Measurements from ENCODE around the gene CAPN13.
A peak's percentile ranks its signal among the peaks of the same experiment; 100 is the strongest.

Gene CAPN13

DNA sequence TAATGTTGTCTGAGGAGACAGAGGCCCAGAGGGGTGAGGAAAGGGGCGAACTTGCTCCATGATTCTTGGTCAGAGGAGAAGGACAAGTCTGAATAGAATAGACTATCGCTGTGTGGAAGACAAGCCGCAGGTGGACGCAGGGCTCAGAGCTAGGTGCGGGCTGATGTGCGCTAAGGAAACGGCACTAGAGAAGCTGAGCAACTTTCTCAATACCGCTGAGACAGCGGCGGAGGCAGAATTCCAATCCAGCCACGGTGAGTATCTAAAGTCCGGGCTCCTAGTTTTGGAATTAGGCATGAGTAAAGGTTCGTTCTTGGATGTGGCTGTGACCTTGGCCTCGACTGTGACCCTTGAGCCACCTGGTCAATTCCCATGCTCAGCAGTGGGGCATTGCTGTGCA, 47.8 kb downstream of the CAPN13 start:
- peaks cover 2% of the 10 kb centered on the region for H3K9me3 ChIP-seq (ENCODE audit: severe bottlenecking)
- TF ChIP-seq, protein P1, sequence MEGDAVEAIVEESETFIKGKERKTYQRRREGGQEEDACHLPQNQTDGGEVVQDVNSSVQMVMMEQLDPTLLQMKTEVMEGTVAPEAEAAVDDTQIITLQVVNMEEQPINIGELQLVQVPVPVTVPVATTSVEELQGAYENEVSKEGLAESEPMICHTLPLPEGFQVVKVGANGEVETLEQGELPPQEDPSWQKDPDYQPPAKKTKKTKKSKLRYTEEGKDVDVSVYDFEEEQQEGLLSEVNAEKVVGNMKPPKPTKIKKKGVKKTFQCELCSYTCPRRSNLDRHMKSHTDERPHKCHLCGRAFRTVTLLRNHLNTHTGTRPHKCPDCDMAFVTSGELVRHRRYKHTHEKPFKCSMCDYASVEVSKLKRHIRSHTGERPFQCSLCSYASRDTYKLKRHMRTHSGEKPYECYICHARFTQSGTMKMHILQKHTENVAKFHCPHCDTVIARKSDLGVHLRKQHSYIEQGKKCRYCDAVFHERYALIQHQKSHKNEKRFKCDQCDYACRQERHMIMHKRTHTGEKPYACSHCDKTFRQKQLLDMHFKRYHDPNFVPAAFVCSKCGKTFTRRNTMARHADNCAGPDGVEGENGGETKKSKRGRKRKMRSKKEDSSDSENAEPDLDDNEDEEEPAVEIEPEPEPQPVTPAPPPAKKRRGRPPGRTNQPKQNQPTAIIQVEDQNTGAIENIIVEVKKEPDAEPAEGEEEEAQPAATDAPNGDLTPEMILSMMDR (IDR thresholded peaks at IDR 0.05; ENCODE audit: poor library complexity, severe bottlenecking): no peak
- H3K4me1 ChIP-seq (ENCODE audit: insufficient read depth, poor library complexity, severe bottlenecking): peaks cover 7% of the 10 kb centered on the region
- DNase-seq (ENCODE audit: low spot score) (no peak), ATAC-seq (ENCODE audit: low read depth) (no peak)
- H3K27me3 ChIP-seq (ENCODE audit: insufficient read depth, poor library complexity, severe bottlenecking): no peaks in the 10 kb centered on the region
- no peak overlapping the region for H3K4me3 ChIP-seq (ENCODE audit: severe bottlenecking)
- H3K36me3 ChIP-seq (ENCODE audit: low read depth): no peaks in the 10 kb centered on the region
- no peak overlapping the region for H3K27ac ChIP-seq (ENCODE audit: poor library complexity, severe bottlenecking)

DNA sequence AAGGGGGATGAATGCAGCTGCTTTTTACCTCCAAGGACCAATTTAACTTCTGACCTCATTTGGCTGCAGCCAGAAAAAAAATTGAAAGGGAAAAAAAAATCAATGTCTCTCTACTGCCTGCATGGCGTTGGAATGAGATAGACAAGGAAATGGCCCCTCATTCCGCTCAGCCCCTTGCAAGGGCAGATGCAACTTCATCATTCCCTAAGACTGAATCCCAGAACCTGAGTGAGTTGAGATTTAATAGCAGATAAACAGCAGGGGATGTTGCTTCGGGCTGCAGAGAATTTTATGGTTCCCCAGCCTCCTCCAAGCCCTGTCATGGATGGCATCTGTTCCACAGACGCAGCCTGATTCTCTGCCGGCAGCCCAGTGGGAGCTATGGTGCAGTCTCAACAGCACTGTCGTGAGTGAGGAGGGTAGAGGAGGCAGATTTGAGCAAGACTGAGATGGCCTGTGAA, 49.0 kb downstream of the CAPN13 start:
- H3K27me3 ChIP-seq (ENCODE audit: insufficient read depth, poor library complexity, severe bottlenecking): no peaks in the 10 kb centered on the region
- TF ChIP-seq, protein P1 (IDR thresholded peaks at IDR 0.05; ENCODE audit: poor library complexity, severe bottlenecking): no peak
- H3K27ac ChIP-seq (ENCODE audit: poor library complexity, severe bottlenecking): no peak overlapping the region
- no peak overlapping the region for H3K4me3 ChIP-seq (ENCODE audit: severe bottlenecking)
- DNase-seq (ENCODE audit: low spot score): no peak
- ATAC-seq (ENCODE audit: low read depth): no peak
- peaks cover 7% of the 10 kb centered on the region for H3K4me1 ChIP-seq (ENCODE audit: insufficient read depth, poor library complexity, severe bottlenecking)
- H3K36me3 ChIP-seq (ENCODE audit: low read depth): no peaks in the 10 kb centered on the region
- peaks cover 2% of the 10 kb centered on the region for H3K9me3 ChIP-seq (ENCODE audit: severe bottlenecking)

DNA sequence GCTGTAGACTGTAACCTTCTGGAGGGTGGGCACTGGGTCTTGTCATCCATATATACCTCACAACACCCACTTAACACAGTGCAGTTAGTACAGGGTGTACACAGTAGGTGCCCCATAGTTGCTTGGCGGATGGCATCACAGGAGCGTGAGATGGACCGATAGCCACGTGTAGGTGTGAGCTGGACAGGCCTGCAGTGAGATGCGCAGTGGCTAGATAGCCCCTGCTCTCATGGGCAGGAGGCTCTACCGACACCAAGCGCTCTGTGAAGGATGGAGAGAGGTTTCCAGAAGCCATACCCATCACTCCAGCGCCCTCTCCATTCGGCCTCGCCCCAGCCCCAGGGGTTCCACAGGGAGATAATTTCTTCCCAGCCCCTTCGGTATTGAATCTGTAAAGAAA, 49.5 kb downstream of the CAPN13 start:
- H3K36me3 ChIP-seq (ENCODE audit: low read depth): no peaks in the 10 kb centered on the region
- ATAC-seq (ENCODE audit: low read depth): no peak

DNA sequence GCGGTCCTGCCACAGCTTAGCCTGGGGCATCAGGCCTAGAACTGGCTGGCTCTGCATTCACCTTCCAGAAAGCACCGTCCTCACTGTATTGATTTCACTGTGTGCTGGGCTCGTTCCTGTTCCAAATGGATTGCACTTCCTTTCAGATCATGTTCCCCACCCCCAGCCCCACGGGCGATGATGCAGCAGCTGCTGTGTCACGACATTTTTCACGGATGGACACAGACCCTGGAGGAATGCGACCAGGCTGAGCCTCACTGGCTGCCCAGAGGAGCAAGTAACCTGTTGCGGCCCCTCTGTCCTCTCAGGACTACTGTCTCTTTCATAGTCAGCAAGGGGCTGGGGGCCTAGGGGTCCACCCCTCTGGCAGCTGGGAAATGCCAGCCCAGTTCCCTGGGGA, 50.3 kb downstream of the CAPN13 start:
- Histone ChIP-seq H3K27me3 (ENCODE audit: insufficient read depth, poor library complexity, severe bottlenecking) (no peaks in the 10 kb centered on the region), H3K9me3 (ENCODE audit: severe bottlenecking) (peaks cover 2% of the 10 kb centered on the region), H3K27ac (ENCODE audit: poor library complexity, severe bottlenecking) (no peak overlapping the region), H3K4me3 (ENCODE audit: severe bottlenecking) (no peak overlapping the region), H3K4me1 (ENCODE audit: insufficient read depth, poor library complexity, severe bottlenecking) (peaks cover 7% of the 10 kb centered on the region), H3K36me3 (ENCODE audit: low read depth) (no peaks in the 10 kb centered on the region)
- ATAC-seq (ENCODE audit: low read depth): no peak
- DNase-seq (ENCODE audit: low spot score): no peak
- TF ChIP-seq, protein P1 (IDR thresholded peaks at IDR 0.05; ENCODE audit: poor library complexity, severe bottlenecking): no peak

More for the DNA sequence above, 49.5 kb downstream of the CAPN13 start:
- H3K4me1 ChIP-seq (ENCODE audit: insufficient read depth, poor library complexity, severe bottlenecking): peaks cover 7% of the 10 kb centered on the region
- DNase-seq (ENCODE audit: low spot score): no peak
- H3K9me3 ChIP-seq (ENCODE audit: severe bottlenecking): peaks cover 2% of the 10 kb centered on the region
- no peak overlapping the region for H3K27ac ChIP-seq (ENCODE audit: poor library complexity, severe bottlenecking)
- TF ChIP-seq, protein P1 (IDR thresholded peaks at IDR 0.05; ENCODE audit: poor library complexity, severe bottlenecking): no peak
- no peaks in the 10 kb centered on the region for H3K27me3 ChIP-seq (ENCODE audit: insufficient read depth, poor library complexity, severe bottlenecking)
- no peak overlapping the region for H3K4me3 ChIP-seq (ENCODE audit: severe bottlenecking)

DNA sequence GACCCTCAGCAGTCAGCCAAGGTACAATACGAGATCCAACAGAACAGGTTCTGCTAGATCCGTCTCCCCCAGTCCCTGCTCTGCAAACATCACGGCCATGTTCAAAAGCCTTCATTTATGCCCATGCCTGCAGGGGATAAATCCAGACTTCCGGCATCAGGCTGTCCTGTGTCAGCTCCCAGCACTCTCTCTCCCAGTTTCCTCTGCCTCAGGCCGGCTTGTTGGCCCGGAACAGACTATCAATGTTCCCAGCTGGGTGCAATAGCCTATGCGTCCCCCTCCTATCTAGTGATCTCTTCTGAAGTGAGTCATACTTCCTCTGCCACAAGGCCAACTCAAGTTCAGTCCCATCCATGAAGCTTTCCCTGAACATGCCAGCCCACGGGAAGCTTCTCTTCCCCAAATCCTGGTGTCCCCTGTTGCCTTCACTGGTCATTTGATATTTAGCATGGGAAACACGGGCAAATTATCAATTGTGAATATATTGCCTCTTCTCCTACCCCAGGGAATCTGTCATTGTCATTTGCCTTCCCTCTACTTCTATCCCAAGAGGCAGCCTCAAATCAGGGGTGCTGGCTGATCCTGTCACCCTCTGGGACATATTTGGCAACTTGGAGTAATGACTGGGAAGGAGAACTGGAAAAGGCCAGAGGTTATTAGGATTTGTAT, 51.1 kb downstream of the CAPN13 start:
- no peak overlapping the region for H3K4me3 ChIP-seq (ENCODE audit: severe bottlenecking)
- TF ChIP-seq, protein P1 (IDR thresholded peaks at IDR 0.05; ENCODE audit: poor library complexity, severe bottlenecking): no peak
- no peaks in the 10 kb centered on the region for H3K36me3 ChIP-seq (ENCODE audit: low read depth)
- ATAC-seq (ENCODE audit: low read depth): peak; percentile 73
- no peak overlapping the region for H3K27ac ChIP-seq (ENCODE audit: poor library complexity, severe bottlenecking)
- no peak for DNase-seq (ENCODE audit: low spot score)
- peaks cover 7% of the 10 kb centered on the region for H3K4me1 ChIP-seq (ENCODE audit: insufficient read depth, poor library complexity, severe bottlenecking)
- H3K9me3 ChIP-seq (ENCODE audit: severe bottlenecking): peaks cover 2% of the 10 kb centered on the region
- no peaks in the 10 kb centered on the region for H3K27me3 ChIP-seq (ENCODE audit: insufficient read depth, poor library complexity, severe bottlenecking)
